Cardiac muscle cell (in vitro differentiated cells and primary cell): ENCODE data around the gene TMEM109. TPM values are rescaled to one million over a fixed set of nuclear protein-coding genes. Genes with fewer than 3 reads are reported as not detected.

Source experiments
- DNase-seq, 2 donors: peaks; one replicate each; pipeline versions ENCODE4 v3.0.0 to v3.0.0-alpha.2; 2010 to 2017; ENCODE audit warnings: low read depth in 1 of 2, low spot score in 1 of 2
- H3K27ac ChIP-seq: fragments of 200-600 bp; sonication (generic); 2 replicates; pipeline ENCODE4 v1.5.1; 2016
- H3K27me3 ChIP-seq: fragments of 200-600 bp; sonication (generic); 2 replicates; pipeline ENCODE4 v1.6.0; 2016; ENCODE audit warnings: control low read depth
- H3K36me3 ChIP-seq: fragments of 200-600 bp; sonication (generic); 2 replicates; pipeline ENCODE4 v1.5.1; 2016; ENCODE audit warnings: control low read depth
- H3K4me1 ChIP-seq: fragments of 200-600 bp; sonication (generic); 2 replicates; pipeline ENCODE4 v1.8.1; 2017; ENCODE audit warnings: low read depth, mild to moderate bottlenecking, mixed run types
- H3K4me3 ChIP-seq: fragments of 200-600 bp; sonication (generic); 2 replicates; pipeline ENCODE4 v1.5.1; 2016; ENCODE audit warnings: mild to moderate bottlenecking
- H3K9me3 ChIP-seq: fragments of 200-600 bp; sonication (generic); 2 replicates; pipeline ENCODE4 v1.5.1; 2017; ENCODE audit warnings: low read depth, mild to moderate bottlenecking, control low read depth
- CTCF ChIP-seq: IDR thresholded peaks from 2 replicates; pipeline ENCODE4 v1.5.1; 2012; ENCODE audit warnings: low read depth, mild to moderate bottlenecking, low read length
- polyA plus RNA-seq: library from polyadenylated mRNA; unstranded; fragments of >200 nt; fragmentation: Nextera tagmentation; extraction: Ambion mirVana; gene quantifications from 2 replicates; pipeline ENCODE4 v1.2.1, GENCODE V29; 2016
- total RNA-seq: library from RNA; depleted of rRNA; stranded (reverse); fragments of >200 nt; gene quantifications from 2 replicates; pipeline ENCODE4 v1.2.3, GENCODE V29; 2016

TMEM109 gene
- total and polyA plus RNA-seq, 2 experiments from 2014 or later, result 56.7 to 109 TPM

DNA sequence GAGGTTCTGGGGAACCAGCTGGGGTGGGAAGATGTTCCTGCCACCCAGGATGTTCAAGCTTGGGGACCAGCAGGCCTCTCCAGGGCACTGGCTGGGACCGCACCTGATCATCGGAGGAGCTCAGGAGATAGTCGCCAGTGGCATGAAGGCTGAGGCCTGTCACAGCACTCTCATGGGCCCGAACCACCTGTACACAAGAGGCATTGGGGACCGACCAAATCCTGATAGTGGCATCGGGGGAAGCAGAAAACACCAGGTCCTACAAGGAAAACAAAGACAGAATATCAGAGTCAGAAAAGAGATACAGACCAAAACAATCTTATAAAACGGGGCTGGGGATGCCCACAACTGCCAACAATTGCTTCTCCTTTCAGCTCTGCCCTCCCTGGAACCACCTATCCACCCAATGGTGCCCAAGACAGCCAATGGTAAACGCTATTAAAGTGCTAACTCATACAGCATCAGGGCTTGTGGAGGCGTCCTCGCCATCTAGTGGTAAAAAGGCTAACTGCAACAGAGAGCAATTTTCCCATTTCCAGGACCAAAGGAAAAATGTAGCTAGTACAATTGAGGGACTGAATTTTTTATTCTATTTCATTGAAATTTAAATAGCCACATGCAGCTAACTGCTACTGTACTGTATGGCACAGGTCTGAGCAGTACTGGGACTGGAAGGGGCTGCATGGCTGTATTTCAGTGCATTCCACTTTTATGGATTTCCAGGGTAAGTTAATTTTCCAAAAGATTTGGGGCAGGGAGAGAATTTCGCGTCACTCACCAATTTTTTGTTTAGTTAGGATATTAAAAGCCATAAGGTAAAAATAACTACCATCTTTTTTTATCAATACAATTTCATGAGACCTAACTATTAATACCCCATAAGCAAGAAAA, 14.7 kb upstream of the TMEM109 start:
- Histone ChIP-seq H3K4me3 (no peak overlapping the region), H3K36me3 (peaks cover 57% of the 10 kb centered on the region), H3K27me3 (no peaks in the 10 kb centered on the region), H3K27ac (no peak overlapping the region), H3K9me3 (no peaks in the 10 kb centered on the region), H3K4me1 (no peaks in the 10 kb centered on the region)
- peak; percentile 62 to 77 for DNase-seq
- TF ChIP-seq CTCF, result peak; percentile 97

DNA sequence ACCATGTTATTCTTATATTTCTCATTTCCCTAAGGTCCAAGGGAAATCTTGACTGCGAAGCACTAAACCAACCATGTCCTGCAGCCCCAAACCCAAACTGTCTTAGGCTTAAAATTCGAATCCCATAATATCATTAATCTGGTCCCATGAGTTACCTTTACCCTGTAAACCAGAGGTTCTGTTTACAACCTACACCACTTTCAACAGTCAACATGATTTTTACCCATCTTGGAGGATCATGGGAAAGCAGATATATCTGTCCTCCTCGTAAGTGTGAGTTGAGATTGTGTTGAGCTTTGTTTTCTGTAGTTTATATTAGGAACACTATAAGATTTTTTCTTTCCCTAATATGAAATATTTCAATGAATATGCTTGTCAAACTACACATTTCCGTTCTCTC, 14.0 kb upstream of the TMEM109 start:
- TF ChIP-seq CTCF, result no peak
- Histone ChIP-seq H3K4me3 (no peak overlapping the region), H3K4me1 (no peaks in the 10 kb centered on the region)

GRCh38 chr11:60900673-60901404, 13.1 kb upstream of the TMEM109 start:
- DNase-seq, result no peak
- TF ChIP-seq CTCF, result no peak

More for the DNA sequence above, 14.0 kb upstream of the TMEM109 start:
- no peak for DNase-seq
- Histone ChIP-seq H3K36me3 (peaks cover 52% of the 10 kb centered on the region), H3K27ac (no peak overlapping the region), H3K9me3 (no peaks in the 10 kb centered on the region), H3K27me3 (no peaks in the 10 kb centered on the region)

GRCh38 chr11:60902625-60903024, 11.3 kb upstream of the TMEM109 start:
- Histone ChIP-seq H3K4me3 (no peak overlapping the region), H3K4me1 (peaks cover 5% of the 10 kb centered on the region), H3K9me3 (no peaks in the 10 kb centered on the region), H3K36me3 (peaks cover 28% of the 10 kb centered on the region), H3K27me3 (peaks cover under 1% of the 10 kb centered on the region), H3K27ac (no peak overlapping the region)
- DNase-seq, result no peak
- TF ChIP-seq CTCF, result no peak

More at GRCh38 chr11:60900673-60901404, 13.1 kb upstream of the TMEM109 start:
- Histone ChIP-seq H3K9me3 (no peaks in the 10 kb centered on the region), H3K27ac (no peak overlapping the region), H3K36me3 (peaks cover 44% of the 10 kb centered on the region), H3K4me3 (no peak overlapping the region), H3K4me1 (peaks cover 5% of the 10 kb centered on the region), H3K27me3 (no peaks in the 10 kb centered on the region)

- peaks cover 9% of the 10 kb centered on the region for H3K36me3 ChIP-seq
- DNase-seq, result no peak
- peaks cover 20% of the 10 kb centered on the region for H3K27me3 ChIP-seq
- no peak overlapping the region for H3K27ac ChIP-seq
- TF ChIP-seq CTCF, result no peak
- H3K9me3 ChIP-seq, result no peaks in the 10 kb centered on the region
- H3K4me1 ChIP-seq, result peaks cover 5% of the 10 kb centered on the region
- no peak overlapping the region for H3K4me3 ChIP-seq
Observed at GRCh38 chr11:60905047-60905446, 8.9 kb upstream of the TMEM109 start.
